Stomach (tissue), 4 donors: ENCODE results near the gene GCK.

Source experiments
- POLR2A ChIP-seq, 4 donors: fragments of 450-650 bp; IDR thresholded peaks; one replicate each; pipeline ENCODE4 v1.6.1; 2016; ENCODE audit warnings: antibody characterized with exemption in 4 of 4, control low read depth in 2 of 4, mild to moderate bottlenecking in 1 of 4, moderate library complexity in 1 of 4
- TF ChIP-seq, protein P1 (sequence below), 7 experiments: fragments of 450-650 bp in 4 of 7; fragments of 200-600 bp in 3 of 7; sonication (generic) in 3 of 7; IDR thresholded peaks; one replicate each; pipeline ENCODE4 v1.5.1; 2016 to 2019; ENCODE audit warnings: antibody characterized with exemption in 7 of 7, control low read depth in 2 of 7, mild to moderate bottlenecking in 1 of 7

DNA sequence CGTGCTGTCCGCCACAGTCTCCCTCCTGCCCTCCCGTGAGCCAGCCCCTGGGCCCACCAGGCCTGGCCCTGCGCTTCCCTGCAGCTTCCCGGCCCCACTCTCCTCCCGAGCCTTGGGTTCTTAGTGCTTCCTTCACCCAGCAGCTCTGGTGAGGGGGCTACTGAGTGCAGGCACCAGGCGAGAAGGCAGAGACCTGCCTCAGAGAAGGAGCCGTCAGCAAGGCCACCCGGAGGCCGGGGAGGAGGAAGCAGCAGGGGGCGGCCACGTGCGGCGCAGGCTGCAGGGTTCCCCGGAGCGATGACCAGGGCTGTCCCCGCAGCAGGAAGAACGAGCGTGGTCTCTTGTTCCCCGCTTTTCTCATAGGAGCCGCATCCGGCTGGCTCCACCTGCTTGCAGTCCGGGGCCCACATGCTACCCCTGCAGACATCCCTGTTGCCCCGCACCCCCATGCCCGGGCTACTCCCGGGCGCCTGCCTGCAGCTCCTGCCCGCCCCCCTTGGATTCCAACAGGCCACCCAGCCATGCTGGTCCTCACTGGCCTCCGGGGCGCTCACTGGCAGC lies 32.1 kb upstream of the GCK start:
- no peak for TF ChIP-seq POLR2A (IDR thresholded peaks at IDR 0.05)
- TF ChIP-seq, protein P1, sequence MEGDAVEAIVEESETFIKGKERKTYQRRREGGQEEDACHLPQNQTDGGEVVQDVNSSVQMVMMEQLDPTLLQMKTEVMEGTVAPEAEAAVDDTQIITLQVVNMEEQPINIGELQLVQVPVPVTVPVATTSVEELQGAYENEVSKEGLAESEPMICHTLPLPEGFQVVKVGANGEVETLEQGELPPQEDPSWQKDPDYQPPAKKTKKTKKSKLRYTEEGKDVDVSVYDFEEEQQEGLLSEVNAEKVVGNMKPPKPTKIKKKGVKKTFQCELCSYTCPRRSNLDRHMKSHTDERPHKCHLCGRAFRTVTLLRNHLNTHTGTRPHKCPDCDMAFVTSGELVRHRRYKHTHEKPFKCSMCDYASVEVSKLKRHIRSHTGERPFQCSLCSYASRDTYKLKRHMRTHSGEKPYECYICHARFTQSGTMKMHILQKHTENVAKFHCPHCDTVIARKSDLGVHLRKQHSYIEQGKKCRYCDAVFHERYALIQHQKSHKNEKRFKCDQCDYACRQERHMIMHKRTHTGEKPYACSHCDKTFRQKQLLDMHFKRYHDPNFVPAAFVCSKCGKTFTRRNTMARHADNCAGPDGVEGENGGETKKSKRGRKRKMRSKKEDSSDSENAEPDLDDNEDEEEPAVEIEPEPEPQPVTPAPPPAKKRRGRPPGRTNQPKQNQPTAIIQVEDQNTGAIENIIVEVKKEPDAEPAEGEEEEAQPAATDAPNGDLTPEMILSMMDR (IDR thresholded peaks at IDR 0.05): no peak
